Common myeloid progenitor, CD34-positive (primary cell): Measurements from ENCODE around the gene RASSF7. TPM values are rescaled to one million over a fixed set of nuclear protein-coding genes. Genes with fewer than 3 reads are reported as not detected.
"Not testable (repeated sequence)": the region's sequence is repeated elsewhere in the genome, so short reads cannot be mapped to it uniquely, and the experiment has no call there.

Experiments used
- CTCF ChIA-PET: fragments of 350-600 bp; sonication (Branson Sonifier 250); formaldehyde crosslinking; loops from one replicate; lab custom pipeline; 2021; ENCODE audit warnings: antibody characterized with exemption; lab: Charles Lee
- POLR2A ChIA-PET: fragments of 350-600 bp; sonication (Branson Sonifier 250); formaldehyde crosslinking; loops from one replicate; lab custom pipeline; 2021; ENCODE audit warnings: antibody characterized with exemption; lab: Charles Lee
- DNase-seq, 3 donors: peaks; one replicate each; pipeline versions ENCODE4 v3.0.0 to v3.0.0-alpha.2; 2013
- H3K27ac ChIP-seq, 2 experiments: 1 replicate in 1 of 2; 2 replicates in 1 of 2; pipeline ENCODE4 v1.7.0; 2013; ENCODE audit warnings: inconsistent platforms in 2 of 2, low read length in 2 of 2, mild to moderate bottlenecking in 2 of 2, low read depth in 1 of 2, moderate library complexity in 1 of 2; ENCODE audit not compliant: severe bottlenecking in 2 of 2, insufficient read depth in 1 of 2, poor library complexity in 1 of 2
- H3K27me3 ChIP-seq, 5 experiments: replicated peaks in 2 of 5; 1 replicate in 3 of 5; 2 replicates in 2 of 5; pipeline versions ENCODE4 v1.6.1 to v1.7.0; 2013; ENCODE audit warnings: low read length in 4 of 5, mild to moderate bottlenecking in 2 of 5, moderate library complexity in 2 of 5, inconsistent platforms in 1 of 5; ENCODE audit not compliant: insufficient read depth in 5 of 5, control insufficient read depth in 4 of 5
- H3K36me3 ChIP-seq, 4 experiments: 1 replicate in 2 of 4; 2 replicates in 2 of 4; pipeline versions ENCODE4 v1.6.1 to v1.7.0; 2013; ENCODE audit warnings: low read length in 3 of 4, control low read depth in 1 of 4, mild to moderate bottlenecking in 1 of 4; ENCODE audit not compliant: control insufficient read depth in 4 of 4, insufficient read depth in 4 of 4
- H3K4me1 ChIP-seq, 4 experiments: 1 replicate in 3 of 4; 2 replicates in 1 of 4; pipeline versions ENCODE4 v1.6.1 to v1.7.1; 2013; ENCODE audit warnings: low read length in 3 of 4, mild to moderate bottlenecking in 3 of 4, control low read depth in 1 of 4, inconsistent platforms in 1 of 4, moderate library complexity in 1 of 4; ENCODE audit not compliant: control insufficient read depth in 4 of 4, insufficient read depth in 4 of 4; ENCODE audit errors: control extremely low read depth in 1 of 4
- H3K4me3 ChIP-seq, 7 experiments: 1 replicate in 4 of 7; 2 replicates in 3 of 7; pipeline versions ENCODE4 v1.5.1 to v1.7.0; 2013; ENCODE audit warnings: mild to moderate bottlenecking in 7 of 7, low read length in 6 of 7, moderate library complexity in 6 of 7, inconsistent platforms in 2 of 7, low read depth in 2 of 7, control low read depth in 1 of 7; ENCODE audit not compliant: insufficient read depth in 4 of 7, control insufficient read depth in 1 of 7; ENCODE audit errors: extremely low read depth in 1 of 7
- H3K9me3 ChIP-seq, 5 experiments: 1 replicate in 4 of 5; 2 replicates in 1 of 5; pipeline versions ENCODE4 v1.6.1 to v1.7.1; 2013; ENCODE audit warnings: low read length in 4 of 5, mild to moderate bottlenecking in 2 of 5, inconsistent platforms in 1 of 5, low read depth in 1 of 5, moderate library complexity in 1 of 5; ENCODE audit not compliant: control insufficient read depth in 4 of 5, insufficient read depth in 2 of 5; ENCODE audit errors: control extremely low read depth in 1 of 5
- WGBS: methylation state at CpG from one replicate; pipeline ENCODE4 v1.1.5; 2013; ENCODE audit not compliant: insufficient coverage; 5-methylcytosine and 5-hydroxymethylcytosine counted together
- polyA plus RNA-seq: library from polyadenylated mRNA; unstranded; fragments of 120-200 nt; gene quantifications from one replicate; pipeline ENCODE4 v1.2.1, GENCODE V29; 2013

The RASSF7 gene
- 12.8 TPM for polyA plus RNA-seq

- H3K9me3 ChIP-seq = no peaks in the 10 kb centered on the region
- H3K36me3 ChIP-seq = peaks cover 0 to 10% (median 4%) of the 10 kb centered on the region in 4 experiments
- H3K27ac ChIP-seq = peak within 1 kb of the TSS in 1 of 2 experiments; percentile 66
- peaks cover 0 to 28% (median 21%) of the 10 kb centered on the region in 4 experiments for H3K4me1 ChIP-seq
- WGBS = 2% methylated on average over 66 of the region's 95 CpGs
- H3K27me3 ChIP-seq = peaks cover 0 to 36% (median 8%) of the 10 kb centered on the region in 5 experiments
- peak within 1 kb of the TSS; percentile 50 to 85 (median 78) for H3K4me3 ChIP-seq
- CTCF ChIA-PET = interaction anchor here (1.0 to 1.6 kb wide), 5 partner anchors 8 to 161 kb away, joined by 3 to 5 read pairs (median 3); no protein-coding TSS in a partner anchor
- peak; percentile 89 to 91 (median 91) for DNase-seq
- POLR2A ChIA-PET = interaction anchor here (0.6 kb wide), 1 partner anchor 136 kb away, joined by 3 read pairs; no protein-coding TSS in a partner anchor
These were observed at the start of gene RASSF7, which contains the start of gene LMNTD2 for GRCh38 chr11:560305-561147. Gene RASSF7, plus strand, starts transcription at chr11:560970. Its CDS starts 799 bp downstream, at chr11:561769. Gene LMNTD2, minus strand, starts transcription at chr11:560738. Its CDS starts 22 bp downstream, at chr11:560716.

- H3K36me3 ChIP-seq = peaks cover 0 to 10% (median 8%) of the 10 kb centered on the region in 4 experiments
- H3K27me3 ChIP-seq = no peaks in the 10 kb centered on the region
- H3K4me1 ChIP-seq = peaks cover 0 to 3% (median under 1%) of the 10 kb centered on the region in 4 experiments
- ChIA-PET CTCF (no interaction called here), POLR2A (no interaction called here)
- no peak overlapping the region for H3K4me3 ChIP-seq
- 93% methylated on average over 24 of the region's 29 CpGs for WGBS
- no peak overlapping the region for H3K27ac ChIP-seq
- no peak for DNase-seq
- peaks cover 0 to 6% (median 4%) of the 10 kb centered on the region in 5 experiments for H3K9me3 ChIP-seq
These were observed 47.8 kb upstream of the RASSF7 start for GRCh38 chr11:512761-513595.

- peaks cover 0 to 10% (median 6%) of the 10 kb centered on the region in 4 experiments for H3K36me3 ChIP-seq
These were observed 46.2 kb upstream of the RASSF7 start for GRCh38 chr11:514606-515005.

GRCh38 chr11:515131-515530 is 45.6 kb upstream of the RASSF7 start:
- WGBS = 100% methylated on average over 6 of the region's 6 CpGs
- no peak overlapping the region for H3K4me3 ChIP-seq
- no peak for DNase-seq
- no peaks in the 10 kb centered on the region for H3K27me3 ChIP-seq
- no peak overlapping the region for H3K27ac ChIP-seq
- ChIA-PET POLR2A (no interaction called here), CTCF (interaction anchor here (1.3 kb wide), 1 partner anchor 17 kb away, joined by 6 read pairs; no protein-coding TSS in a partner anchor)
- peaks cover 0 to 5% (median 3%) of the 10 kb centered on the region in 4 experiments for H3K36me3 ChIP-seq
- H3K4me1 ChIP-seq = peaks cover 0 to 4% (median 3%) of the 10 kb centered on the region in 4 experiments
- peaks cover 0 to 6% (median 4%) of the 10 kb centered on the region in 5 experiments for H3K9me3 ChIP-seq

More at GRCh38 chr11:514606-515005, 46.2 kb upstream of the RASSF7 start:
- no peaks in the 10 kb centered on the region for H3K27me3 ChIP-seq
- no peak overlapping the region for H3K27ac ChIP-seq
- no peak overlapping the region for H3K4me3 ChIP-seq
- CTCF ChIA-PET = interaction anchor here (1.0 kb wide), 2 partner anchors 63 to 66 kb away, joined by 3 to 4 read pairs; no protein-coding TSS in a partner anchor
- H3K4me1 ChIP-seq = peaks cover 0 to 4% (median 3%) of the 10 kb centered on the region in 4 experiments
- POLR2A ChIA-PET = no interaction called here
- DNase-seq = no peak
- 96% methylated on average over 9 of the region's 10 CpGs for WGBS
- H3K9me3 ChIP-seq = peaks cover 0 to 6% (median 4%) of the 10 kb centered on the region in 5 experiments

GRCh38 chr11:516400-516799 is 44.4 kb upstream of the RASSF7 start:
- Histone ChIP-seq H3K4me3 (no peak overlapping the region), H3K27me3 (no peaks in the 10 kb centered on the region), H3K27ac (no peak overlapping the region), H3K9me3 (peaks cover 0 to 6% (median 4%) of the 10 kb centered on the region in 5 experiments), H3K36me3 (peaks cover 0 to 5% (median 2%) of the 10 kb centered on the region in 4 experiments), H3K4me1 (peaks cover 0 to 4% (median 3%) of the 10 kb centered on the region in 4 experiments)
- POLR2A ChIA-PET = no interaction called here
- WGBS = 100% methylated on average over 1 of the region's 4 CpGs
- CTCF ChIA-PET = interaction anchor here (1.1 to 1.3 kb wide), 2 partner anchors 18 to 111 kb away, joined by 3 to 6 read pairs; no protein-coding TSS in a partner anchor
- no peak for DNase-seq

- H3K36me3 ChIP-seq, H3K27ac ChIP-seq, H3K4me3 ChIP-seq, POLR2A ChIA-PET, H3K4me1 ChIP-seq, DNase-seq, H3K27me3 ChIP-seq, H3K9me3 ChIP-seq: not testable (repeated sequence)
- 98% methylated on average over 40 of the region's 43 CpGs for WGBS
- CTCF ChIA-PET = interaction anchor here (1.1 to 1.5 kb wide), 2 partner anchors 12 to 112 kb away, joined by 3 to 5 read pairs; no protein-coding TSS in a partner anchor
These were observed 43.7 kb upstream of the RASSF7 start for GRCh38 chr11:516918-517685.
